Measurements from ENCODE around the gene SPATA21.
"Not testable (repeated sequence)": the region's sequence is repeated elsewhere in the genome, so short reads cannot be mapped to it uniquely, and the experiment has no call there.

The SPATA21 gene

GRCh38 chr1:16436946-16437474, at the start of gene SPATA21:
Gene SPATA21 (minus strand): TSS chr1:16437424. CDS start chr1:16431371, 6,053 bp downstream.
- DNase-seq (ENCODE audit: low read depth in 3 of 3, low spot score in 1 of 3): no peak

- DNase-seq (ENCODE audit: low read depth in 3 of 3, low spot score in 1 of 3): not testable (repeated sequence)
These were observed 49.8 kb upstream of the SPATA21 start for GRCh38 chr1:16487011-16487410.

- not testable (repeated sequence) for DNase-seq (ENCODE audit: low read depth in 3 of 3, low spot score in 1 of 3)
These were observed 49.1 kb upstream of the SPATA21 start for GRCh38 chr1:16486316-16486715.

- no peak for DNase-seq (ENCODE audit: low read depth in 3 of 3, low spot score in 1 of 3)
These were observed 47.7 kb upstream of the SPATA21 start for GRCh38 chr1:16484931-16485330.

GRCh38 chr1:16484501-16484835, 47.2 kb upstream of the SPATA21 start:
- no peak for DNase-seq (ENCODE audit: low read depth in 3 of 3, low spot score in 1 of 3)

- not testable (repeated sequence) for DNase-seq (ENCODE audit: low read depth in 3 of 3, low spot score in 1 of 3)
These were observed 46.6 kb upstream of the SPATA21 start for GRCh38 chr1:16483639-16484500.

- DNase-seq (ENCODE audit: low read depth in 3 of 3, low spot score in 1 of 3): not testable (repeated sequence)
These were observed 45.9 kb upstream of the SPATA21 start for GRCh38 chr1:16483146-16483545.

GRCh38 chr1:16478091-16478490, 40.9 kb upstream of the SPATA21 start:
- no peak for DNase-seq (ENCODE audit: low read depth in 3 of 3, low spot score in 1 of 3)

- not testable (repeated sequence) for DNase-seq (ENCODE audit: low read depth in 3 of 3, low spot score in 1 of 3)
These were observed 38.8 kb upstream of the SPATA21 start for GRCh38 chr1:16475771-16476770.

GRCh38 chr1:16474891-16475290, 37.7 kb upstream of the SPATA21 start:
- not testable (repeated sequence) for DNase-seq (ENCODE audit: low read depth in 3 of 3, low spot score in 1 of 3)

- no peak for DNase-seq (ENCODE audit: low read depth in 3 of 3, low spot score in 1 of 3)
These were observed 37.1 kb upstream of the SPATA21 start for GRCh38 chr1:16474166-16474800.

- DNase-seq (ENCODE audit: low read depth in 3 of 3, low spot score in 1 of 3): no peak
These were observed 31.3 kb upstream of the SPATA21 start for GRCh38 chr1:16468558-16468957.

GRCh38 chr1:16464917-16465625, 27.8 kb upstream of the SPATA21 start:
- DNase-seq (ENCODE audit: low read depth in 3 of 3, low spot score in 1 of 3): no peak

- no peak for DNase-seq (ENCODE audit: low read depth in 3 of 3, low spot score in 1 of 3)
These were observed 25.6 kb upstream of the SPATA21 start for GRCh38 chr1:16462773-16463330.

GRCh38 chr1:16461681-16462080, 24.5 kb upstream of the SPATA21 start:
- no peak for DNase-seq (ENCODE audit: low read depth in 3 of 3, low spot score in 1 of 3)

- no peak for DNase-seq (ENCODE audit: low read depth in 3 of 3, low spot score in 1 of 3)
These were observed 22.2 kb upstream of the SPATA21 start for GRCh38 chr1:16459352-16459925.

GRCh38 chr1:16458831-16459230, 21.6 kb upstream of the SPATA21 start:
- DNase-seq (ENCODE audit: low read depth in 3 of 3, low spot score in 1 of 3): no peak

GRCh38 chr1:16456151-16456550, 18.9 kb upstream of the SPATA21 start:
- DNase-seq (ENCODE audit: low read depth in 3 of 3, low spot score in 1 of 3): not testable (repeated sequence)

GRCh38 chr1:16454909-16455308, 17.7 kb upstream of the SPATA21 start:
- not testable (repeated sequence) for DNase-seq (ENCODE audit: low read depth in 3 of 3, low spot score in 1 of 3)
